ENCODE data around the gene GSTA2.
"Not testable (repeated sequence)": the region's sequence is repeated elsewhere in the genome, so short reads cannot be mapped to it uniquely, and the experiment has no call there.

Gene GSTA2

GRCh38 chr6:52759085-52759484 is 4.2 kb downstream of the GSTA2 start:
- no peak for DNase-seq

GRCh38 chr6:52757651-52758338 is 5.5 kb downstream of the GSTA2 start:
- DNase-seq = not testable (repeated sequence)

GRCh38 chr6:52754443-52754842 is 8.8 kb downstream of the GSTA2 start:
- DNase-seq = no peak

GRCh38 chr6:52753137-52753536 is 10.1 kb downstream of the GSTA2 start:
- not testable (repeated sequence) for DNase-seq

GRCh38 chr6:52752310-52752709 is 11.0 kb downstream of the GSTA2 start:
- DNase-seq = no peak

- no peak for DNase-seq
Observed at GRCh38 chr6:52749556-52750152, 13.6 kb downstream of the GSTA2 start.

- not testable (repeated sequence) for DNase-seq
Observed at GRCh38 chr6:52747301-52747700, 16.0 kb downstream of the GSTA2 start.

- no peak for DNase-seq
Observed at GRCh38 chr6:52746213-52746612, 17.1 kb downstream of the GSTA2 start.

- DNase-seq = no peak
Observed at GRCh38 chr6:52745764-52746201, 17.5 kb downstream of the GSTA2 start.

GRCh38 chr6:52741872-52742271 is 21.4 kb downstream of the GSTA2 start:
- DNase-seq = no peak

GRCh38 chr6:52739627-52740026 is 23.6 kb downstream of the GSTA2 start:
- no peak for DNase-seq

GRCh38 chr6:52739134-52739533 is 24.1 kb downstream of the GSTA2 start:
- no peak for DNase-seq

GRCh38 chr6:52736145-52736544 is 27.1 kb downstream of the GSTA2 start:
- DNase-seq = no peak

- DNase-seq = no peak
Observed at GRCh38 chr6:52735071-52735470, 28.2 kb downstream of the GSTA2 start.

GRCh38 chr6:52734072-52734471 is 29.2 kb downstream of the GSTA2 start:
- DNase-seq = no peak

GRCh38 chr6:52733172-52733571 is 30.1 kb downstream of the GSTA2 start:
- DNase-seq = no peak

- DNase-seq = no peak
Observed at GRCh38 chr6:52731719-52732118, 31.6 kb downstream of the GSTA2 start.

- no peak for DNase-seq
Observed at GRCh38 chr6:52729576-52729975, 33.7 kb downstream of the GSTA2 start.

GRCh38 chr6:52728394-52728793 is 34.9 kb downstream of the GSTA2 start:
- no peak for DNase-seq

GRCh38 chr6:52727908-52728307 is 35.4 kb downstream of the GSTA2 start:
- DNase-seq = no peak

- DNase-seq = no peak
Observed at GRCh38 chr6:52726741-52727535, 36.3 kb downstream of the GSTA2 start.

- no peak for DNase-seq
Observed at GRCh38 chr6:52726193-52726542, 37.1 kb downstream of the GSTA2 start.

GRCh38 chr6:52725535-52726192 is 37.6 kb downstream of the GSTA2 start:
- DNase-seq = no peak

GRCh38 chr6:52725143-52725534 is 38.1 kb downstream of the GSTA2 start:
- DNase-seq = peak; percentile 6 to 57
